Neural crest cell (in vitro differentiated cells): ENCODE data around the gene STAT3. TPM values are rescaled to one million over a fixed set of nuclear protein-coding genes. Genes with fewer than 3 reads are reported as not detected.

ENCODE experiments used
- DNase-seq: peaks from one replicate; pipeline ENCODE4 v3.0.0; 2021; ENCODE audit warnings: low read depth, mixed read lengths, low spot score
- H3K27ac Mint-ChIP-seq: one replicate; pipeline ENCODE4 v1.8.0; 2021; ENCODE audit warnings: mild to moderate bottlenecking, mixed read lengths; ENCODE audit not compliant: unreplicated experiment
- H3K27me3 Mint-ChIP-seq: 2 replicates; pipeline ENCODE4 v1.8.0; 2021; ENCODE audit warnings: low read depth, mild to moderate bottlenecking, mixed read lengths
- H3K36me3 Mint-ChIP-seq: 2 replicates; pipeline ENCODE4 v1.8.0; 2021; ENCODE audit warnings: low read depth, mild to moderate bottlenecking, mixed read lengths
- H3K4me1 Mint-ChIP-seq: 2 replicates; pipeline ENCODE4 v1.8.0; 2021; ENCODE audit warnings: mixed read lengths
- H3K4me3 Mint-ChIP-seq: one replicate; pipeline ENCODE4 v1.8.0; 2021; ENCODE audit warnings: mild to moderate bottlenecking, mixed read lengths
- H3K9me3 Mint-ChIP-seq: 2 replicates; pipeline ENCODE4 v1.8.0; 2021; ENCODE audit warnings: mixed read lengths
- total RNA-seq: library from RNA; stranded (reverse); gene quantifications from 2 replicates; pipeline ENCODE4 v1.2.1, GENCODE V29; 2021
- TF ChIP-seq, protein P1 (sequence below): fragments of 200-600 bp; sonication (generic); conservative IDR thresholded peaks from 2 replicates; pipeline ENCODE4 v1.5.0; 2021; ENCODE audit warnings: antibody characterized with exemption, mild to moderate bottlenecking

STAT3 gene
- total RNA-seq, 1 donor from 2014 or later: 40.9 TPM

- Mint-ChIP-seq H3K9me3 (no peaks in the 10 kb centered on the region), H3K27me3 (peaks cover 10% of the 10 kb centered on the region), H3K27ac (no peak overlapping the region), H3K36me3 (no peaks in the 10 kb centered on the region), H3K4me1 (peaks cover 20% of the 10 kb centered on the region), H3K4me3 (peak overlapping the region; percentile 44)
- no peak for DNase-seq
- TF ChIP-seq, protein P1, sequence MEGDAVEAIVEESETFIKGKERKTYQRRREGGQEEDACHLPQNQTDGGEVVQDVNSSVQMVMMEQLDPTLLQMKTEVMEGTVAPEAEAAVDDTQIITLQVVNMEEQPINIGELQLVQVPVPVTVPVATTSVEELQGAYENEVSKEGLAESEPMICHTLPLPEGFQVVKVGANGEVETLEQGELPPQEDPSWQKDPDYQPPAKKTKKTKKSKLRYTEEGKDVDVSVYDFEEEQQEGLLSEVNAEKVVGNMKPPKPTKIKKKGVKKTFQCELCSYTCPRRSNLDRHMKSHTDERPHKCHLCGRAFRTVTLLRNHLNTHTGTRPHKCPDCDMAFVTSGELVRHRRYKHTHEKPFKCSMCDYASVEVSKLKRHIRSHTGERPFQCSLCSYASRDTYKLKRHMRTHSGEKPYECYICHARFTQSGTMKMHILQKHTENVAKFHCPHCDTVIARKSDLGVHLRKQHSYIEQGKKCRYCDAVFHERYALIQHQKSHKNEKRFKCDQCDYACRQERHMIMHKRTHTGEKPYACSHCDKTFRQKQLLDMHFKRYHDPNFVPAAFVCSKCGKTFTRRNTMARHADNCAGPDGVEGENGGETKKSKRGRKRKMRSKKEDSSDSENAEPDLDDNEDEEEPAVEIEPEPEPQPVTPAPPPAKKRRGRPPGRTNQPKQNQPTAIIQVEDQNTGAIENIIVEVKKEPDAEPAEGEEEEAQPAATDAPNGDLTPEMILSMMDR: no peak
Observed at GRCh38 chr17:42389899-42390298, 1.7 kb upstream of the STAT3 start.

- no peaks in the 10 kb centered on the region for H3K36me3 Mint-ChIP-seq
- TF ChIP-seq, protein P1: no peak
- peak overlapping the region; percentile 99 for H3K4me3 Mint-ChIP-seq
- peaks cover 10% of the 10 kb centered on the region for H3K27me3 Mint-ChIP-seq
- H3K9me3 Mint-ChIP-seq: no peaks in the 10 kb centered on the region
- peak overlapping the region; percentile 99 for H3K27ac Mint-ChIP-seq
- H3K4me1 Mint-ChIP-seq: peaks cover 20% of the 10 kb centered on the region
- DNase-seq: no peak
Observed at GRCh38 chr17:42389135-42389417, 834 bp upstream of the STAT3 start.

- DNase-seq: peak; percentile 36
- TF ChIP-seq, protein P1: no peak
- no peaks in the 10 kb centered on the region for H3K9me3 Mint-ChIP-seq
- peak overlapping the region; percentile 97 for H3K27ac Mint-ChIP-seq
- H3K27me3 Mint-ChIP-seq: peaks cover 10% of the 10 kb centered on the region
- H3K4me3 Mint-ChIP-seq: peak overlapping the region; percentile 99
- no peaks in the 10 kb centered on the region for H3K36me3 Mint-ChIP-seq
- H3K4me1 Mint-ChIP-seq: peaks cover 20% of the 10 kb centered on the region
Observed at GRCh38 chr17:42387661-42388380, 421 bp downstream of the STAT3 start.

GRCh38 chr17:42386777-42387657 lies 1.2 kb downstream of the STAT3 start:
- Mint-ChIP-seq H3K36me3 (no peaks in the 10 kb centered on the region), H3K27me3 (peaks cover 10% of the 10 kb centered on the region), H3K9me3 (no peaks in the 10 kb centered on the region), H3K4me3 (peak overlapping the region; percentile 99), H3K27ac (peak overlapping the region; percentile 27), H3K4me1 (peaks cover 26% of the 10 kb centered on the region)
- DNase-seq: no peak
- TF ChIP-seq, protein P1: no peak

DNA sequence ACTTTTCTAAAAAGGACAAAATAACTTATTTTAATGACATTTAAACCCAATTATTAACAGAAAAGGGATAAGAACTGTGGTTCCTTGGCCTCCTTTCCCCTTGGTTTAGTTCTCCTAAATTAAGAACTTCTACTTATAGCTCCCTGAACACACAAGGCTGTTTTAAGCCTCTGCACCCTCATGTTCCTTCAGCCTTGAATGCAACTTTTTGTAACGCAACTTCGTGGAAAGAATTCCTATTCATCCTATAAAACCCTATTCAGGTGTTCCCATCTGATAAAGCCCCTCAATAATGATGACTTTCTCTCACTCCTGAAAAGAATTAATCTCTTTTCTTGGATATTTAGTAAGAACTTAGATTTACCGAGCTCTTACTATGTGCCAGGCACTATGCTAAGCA lies 6.3 kb downstream of the STAT3 start:
- DNase-seq: no peak
- Mint-ChIP-seq H3K27ac (no peak overlapping the region), H3K9me3 (no peaks in the 10 kb centered on the region), H3K4me3 (peak overlapping the region; percentile 45), H3K36me3 (no peaks in the 10 kb centered on the region), H3K27me3 (peaks cover under 1% of the 10 kb centered on the region), H3K4me1 (peaks cover 32% of the 10 kb centered on the region)
- TF ChIP-seq, protein P1: no peak
